ENCODE data around the gene ARHGEF10L.
A peak's percentile ranks its signal among the peaks of the same experiment; 100 is the strongest.
"Not testable (repeated sequence)": the region's sequence is repeated elsewhere in the genome, so short reads cannot be mapped to it uniquely, and the experiment has no call there.

ARHGEF10L gene

GRCh38 chr1:17723684-17724083, 184.2 kb downstream of the ARHGEF10L start:
- no peak for DNase-seq

- DNase-seq, result no peak
Measured at GRCh38 chr1:17724150-17724549, 184.7 kb downstream of the ARHGEF10L start.

- no peak for DNase-seq
Measured at GRCh38 chr1:17725084-17725719, 185.7 kb downstream of the ARHGEF10L start.

GRCh38 chr1:17725811-17726582, 186.5 kb downstream of the ARHGEF10L start:
- no peak for DNase-seq

- DNase-seq, result no peak
Measured at GRCh38 chr1:17728123-17728712, 188.7 kb downstream of the ARHGEF10L start.

- no peak for DNase-seq
Measured at GRCh38 chr1:17729248-17729647, 189.8 kb downstream of the ARHGEF10L start.

- no peak for DNase-seq
Measured at GRCh38 chr1:17729909-17730308, 190.4 kb downstream of the ARHGEF10L start.

GRCh38 chr1:17731460-17731859, 192.0 kb downstream of the ARHGEF10L start:
- no peak for DNase-seq

GRCh38 chr1:17732475-17732874, 193.0 kb downstream of the ARHGEF10L start:
- no peak for DNase-seq

GRCh38 chr1:17733661-17734060, 194.2 kb downstream of the ARHGEF10L start:
- DNase-seq, result no peak

- no peak for DNase-seq
Measured at GRCh38 chr1:17734609-17735008, 195.1 kb downstream of the ARHGEF10L start.

GRCh38 chr1:17735348-17735747, 195.8 kb downstream of the ARHGEF10L start:
- no peak for DNase-seq

- no peak for DNase-seq
Measured at GRCh38 chr1:17735793-17736192, 196.3 kb downstream of the ARHGEF10L start.

- no peak for DNase-seq
Measured at GRCh38 chr1:17736625-17737024, 197.1 kb downstream of the ARHGEF10L start.

GRCh38 chr1:17739050-17739449, 199.6 kb downstream of the ARHGEF10L start:
- no peak for DNase-seq

- DNase-seq, result no peak
Measured at GRCh38 chr1:17741052-17741451, 201.6 kb downstream of the ARHGEF10L start.

- DNase-seq, result no peak
Measured at GRCh38 chr1:17742583-17742982, 203.1 kb downstream of the ARHGEF10L start.

GRCh38 chr1:17743008-17743647, 203.6 kb downstream of the ARHGEF10L start:
- no peak for DNase-seq

GRCh38 chr1:17743925-17744324, 204.4 kb downstream of the ARHGEF10L start:
- DNase-seq, result no peak

GRCh38 chr1:17744666-17745478, 205.4 kb downstream of the ARHGEF10L start:
- DNase-seq, result no peak

- DNase-seq, result no peak
Measured at GRCh38 chr1:17745479-17745955, 206.0 kb downstream of the ARHGEF10L start.

- not testable (repeated sequence) for DNase-seq
Measured at GRCh38 chr1:17746281-17746680, 206.8 kb downstream of the ARHGEF10L start.

GRCh38 chr1:17746920-17747319, 207.4 kb downstream of the ARHGEF10L start:
- DNase-seq, result peak; percentile 19

Data from NCI-H524 treated with DMSO at 0.1 percent for 48 hours (cell line).